Measurements from ENCODE around the gene WDR76.

Gene WDR76

GRCh38 chr15:43903864-43904290 is 77.1 kb downstream of the WDR76 start:
- peak; percentile 75 for DNase-seq (ENCODE audit: low read depth)
- TF ChIP-seq CTCF (IDR thresholded peaks at IDR 0.05; ENCODE audit: low read length, missing control alignments), result peak; percentile 81
- H3K4me3 ChIP-seq (replicated peaks; ENCODE audit: low read depth, low read length), result no peak overlapping the region

- no peak for TF ChIP-seq CTCF (IDR thresholded peaks at IDR 0.05; ENCODE audit: low read length, missing control alignments)
- no peak for DNase-seq (ENCODE audit: low read depth)
- H3K4me3 ChIP-seq (replicated peaks; ENCODE audit: low read depth, low read length), result no peak overlapping the region
Observed at GRCh38 chr15:43905755-43906154, 79.0 kb downstream of the WDR76 start.

GRCh38 chr15:43908516-43909050 is 81.8 kb downstream of the WDR76 start:
- TF ChIP-seq CTCF (IDR thresholded peaks at IDR 0.05; ENCODE audit: low read length, missing control alignments), result no peak
- DNase-seq (ENCODE audit: low read depth), result no peak
- H3K4me3 ChIP-seq (replicated peaks; ENCODE audit: low read depth, low read length), result no peak overlapping the region

- DNase-seq (ENCODE audit: low read depth), result peak; percentile 97
- no peak overlapping the region for H3K4me3 ChIP-seq (replicated peaks; ENCODE audit: low read depth, low read length)
- no peak for TF ChIP-seq CTCF (IDR thresholded peaks at IDR 0.05; ENCODE audit: low read length, missing control alignments)
Observed at GRCh38 chr15:43911235-43911781, 84.5 kb downstream of the WDR76 start.

GRCh38 chr15:43912208-43912607 is 85.4 kb downstream of the WDR76 start:
- no peak for TF ChIP-seq CTCF (IDR thresholded peaks at IDR 0.05; ENCODE audit: low read length, missing control alignments)
- no peak overlapping the region for H3K4me3 ChIP-seq (replicated peaks; ENCODE audit: low read depth, low read length)
- DNase-seq (ENCODE audit: low read depth), result no peak

GRCh38 chr15:43913026-43913780 is 86.4 kb downstream of the WDR76 start:
- DNase-seq (ENCODE audit: low read depth), result peak; percentile 98
- no peak overlapping the region for H3K4me3 ChIP-seq (replicated peaks; ENCODE audit: low read depth, low read length)
- TF ChIP-seq CTCF (IDR thresholded peaks at IDR 0.05; ENCODE audit: low read length, missing control alignments), result no peak
